ENCODE data around the gene ZNF787. TPM values are rescaled to one million over a fixed set of nuclear protein-coding genes. Genes with fewer than 3 reads are reported as not detected.

Gene ZNF787
- total and polyA plus RNA-seq, 10 of the 15 experiments (the other 5 are each of a cell fraction or from before 2014, with no cell fraction given), result 0.23 to 39.9 (median 4.1) TPM

GRCh38 chr19:56124578-56124977 lies 3.5 kb upstream of the ZNF787 start:
- intact Hi-C loops (cut with micrococcal nuclease; ENCODE audit: unreplicated experiment), result no loop called here

More at GRCh38 chr19:56124578-56124977, 3.5 kb upstream of the ZNF787 start:
- no peaks in the 10 kb centered on the region for H3K9me3 ChIP-seq (replicated peaks; ENCODE audit: control insufficient read depth, insufficient read depth, low read length)
- no peak overlapping the region for H3K4me2 ChIP-seq (ENCODE audit: control insufficient read depth, insufficient read depth)
- no peak overlapping the region for H3K4me3 ChIP-seq
- H4K20me1 ChIP-seq (ENCODE audit: control insufficient read depth, insufficient read depth), result no peaks in the 10 kb centered on the region
- no peaks in the 10 kb centered on the region for H3K27me3 ChIP-seq (replicated peaks in 1 of 2; ENCODE audit: control insufficient read depth in 2 of 2, insufficient read depth in 2 of 2, low read length in 1 of 2)
- ChIA-PET POLR2A (no interaction called here), RAD21 (ENCODE audit: unreplicated experiment) (no interaction called here), CTCF (interaction anchor here (1.2 kb wide), 1 partner anchor 47 kb away, joined by 3 read pairs; no protein-coding TSS in a partner anchor), SMC1A (ENCODE audit: uncharacterized antibody, unreplicated experiment) (no interaction called here)
- no peak overlapping the region for H3K27ac ChIP-seq (ENCODE audit: control insufficient read depth, insufficient read depth)
- no peak for ATAC-seq
- H3K9ac ChIP-seq (ENCODE audit: control insufficient read depth, insufficient read depth, low read length), result no peak overlapping the region
- TF ChIP-seq, protein P1, sequence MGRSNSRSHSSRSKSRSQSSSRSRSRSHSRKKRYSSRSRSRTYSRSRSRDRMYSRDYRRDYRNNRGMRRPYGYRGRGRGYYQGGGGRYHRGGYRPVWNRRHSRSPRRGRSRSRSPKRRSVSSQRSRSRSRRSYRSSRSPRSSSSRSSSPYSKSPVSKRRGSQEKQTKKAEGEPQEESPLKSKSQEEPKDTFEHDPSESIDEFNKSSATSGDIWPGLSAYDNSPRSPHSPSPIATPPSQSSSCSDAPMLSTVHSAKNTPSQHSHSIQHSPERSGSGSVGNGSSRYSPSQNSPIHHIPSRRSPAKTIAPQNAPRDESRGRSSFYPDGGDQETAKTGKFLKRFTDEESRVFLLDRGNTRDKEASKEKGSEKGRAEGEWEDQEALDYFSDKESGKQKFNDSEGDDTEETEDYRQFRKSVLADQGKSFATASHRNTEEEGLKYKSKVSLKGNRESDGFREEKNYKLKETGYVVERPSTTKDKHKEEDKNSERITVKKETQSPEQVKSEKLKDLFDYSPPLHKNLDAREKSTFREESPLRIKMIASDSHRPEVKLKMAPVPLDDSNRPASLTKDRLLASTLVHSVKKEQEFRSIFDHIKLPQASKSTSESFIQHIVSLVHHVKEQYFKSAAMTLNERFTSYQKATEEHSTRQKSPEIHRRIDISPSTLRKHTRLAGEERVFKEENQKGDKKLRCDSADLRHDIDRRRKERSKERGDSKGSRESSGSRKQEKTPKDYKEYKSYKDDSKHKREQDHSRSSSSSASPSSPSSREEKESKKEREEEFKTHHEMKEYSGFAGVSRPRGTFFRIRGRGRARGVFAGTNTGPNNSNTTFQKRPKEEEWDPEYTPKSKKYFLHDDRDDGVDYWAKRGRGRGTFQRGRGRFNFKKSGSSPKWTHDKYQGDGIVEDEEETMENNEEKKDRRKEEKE (IDR thresholded peaks at IDR 0.05), result no peak
- TF ChIP-seq IRF4 (IDR thresholded peaks at IDR 0.05; ENCODE audit: low read depth, low read length) (no peak), CHD1 (IDR thresholded peaks at IDR 0.05; ENCODE audit: low read depth, low read length) (no peak), HDGF (IDR thresholded peaks at IDR 0.05) (no peak), PAX8 (IDR thresholded peaks at IDR 0.05) (no peak), PKNOX1 (IDR thresholded peaks at IDR 0.05) (no peak), DPF2 (IDR thresholded peaks at IDR 0.05) (no peak)
- BruUV-seq (replicated peaks), result no TSS peak
- WGBS (ENCODE audit: insufficient coverage, insufficient replicate concordance, low lambda C conversion rate, missing lambda C conversion rate), result 82% methylated on average over 3 of the region's 4 CpGs
- H3K36me3 ChIP-seq (ENCODE audit: control insufficient read depth in 2 of 2, insufficient read depth in 2 of 2, low read length in 1 of 2), result no peaks in the 10 kb centered on the region
- FAIRE-seq, result no peak
- DNase-seq (ENCODE audit: low read depth, low spot score), result no peak
- peaks cover 6% of the 10 kb centered on the region; the same call in 1 of the 2 replicates for H3K4me1 ChIP-seq (ENCODE audit: control insufficient read depth, insufficient read depth, low read length)
- in situ Hi-C loops (cut with MboI), result no loop called here
- no peak overlapping the region for H2AFZ ChIP-seq (ENCODE audit: control insufficient read depth, low read depth, low read length)
- H3K79me2 ChIP-seq (ENCODE audit: control insufficient read depth, insufficient read depth, low read length), result peaks cover 11% of the 10 kb centered on the region

Measured in GM12878 (cell line).